ENCODE data around the gene RAB7A. TPM values are rescaled to one million over a fixed set of nuclear protein-coding genes. Genes with fewer than 3 reads are reported as not detected.

The RAB7A gene
- polyA plus RNA-seq, 3 donors = 291 to 332 (median 299) TPM

DNA sequence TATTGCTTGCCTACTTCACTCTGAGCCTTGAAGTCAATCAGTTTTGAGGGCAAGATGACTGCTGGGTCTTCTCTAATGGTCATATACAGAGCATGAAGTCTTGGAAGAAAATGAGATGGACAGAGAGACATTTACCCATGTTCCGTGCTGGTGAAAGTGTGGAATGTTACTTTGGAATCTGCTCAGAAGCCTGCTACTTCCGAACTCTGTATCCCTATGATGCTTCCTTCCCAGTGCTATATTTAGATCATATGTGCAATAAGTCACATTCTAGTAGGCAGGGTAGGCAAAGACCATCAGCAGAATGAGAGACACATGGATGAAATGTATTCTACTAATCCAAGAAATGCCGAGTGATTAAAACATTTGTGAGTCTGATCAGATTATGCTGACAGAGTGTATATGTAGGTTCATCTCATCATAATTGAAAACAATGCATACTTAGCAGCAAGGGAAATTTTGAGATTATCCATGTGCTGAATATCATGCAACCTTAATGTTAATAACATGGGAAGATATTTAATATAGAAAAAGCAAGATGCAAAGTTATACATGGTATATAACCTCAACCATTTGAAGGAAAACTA lies 60.5 kb downstream of the RAB7A start:
- DNase-seq (ENCODE audit: low read depth in 3 of 3, low spot score in 2 of 3) = no peak

DNA sequence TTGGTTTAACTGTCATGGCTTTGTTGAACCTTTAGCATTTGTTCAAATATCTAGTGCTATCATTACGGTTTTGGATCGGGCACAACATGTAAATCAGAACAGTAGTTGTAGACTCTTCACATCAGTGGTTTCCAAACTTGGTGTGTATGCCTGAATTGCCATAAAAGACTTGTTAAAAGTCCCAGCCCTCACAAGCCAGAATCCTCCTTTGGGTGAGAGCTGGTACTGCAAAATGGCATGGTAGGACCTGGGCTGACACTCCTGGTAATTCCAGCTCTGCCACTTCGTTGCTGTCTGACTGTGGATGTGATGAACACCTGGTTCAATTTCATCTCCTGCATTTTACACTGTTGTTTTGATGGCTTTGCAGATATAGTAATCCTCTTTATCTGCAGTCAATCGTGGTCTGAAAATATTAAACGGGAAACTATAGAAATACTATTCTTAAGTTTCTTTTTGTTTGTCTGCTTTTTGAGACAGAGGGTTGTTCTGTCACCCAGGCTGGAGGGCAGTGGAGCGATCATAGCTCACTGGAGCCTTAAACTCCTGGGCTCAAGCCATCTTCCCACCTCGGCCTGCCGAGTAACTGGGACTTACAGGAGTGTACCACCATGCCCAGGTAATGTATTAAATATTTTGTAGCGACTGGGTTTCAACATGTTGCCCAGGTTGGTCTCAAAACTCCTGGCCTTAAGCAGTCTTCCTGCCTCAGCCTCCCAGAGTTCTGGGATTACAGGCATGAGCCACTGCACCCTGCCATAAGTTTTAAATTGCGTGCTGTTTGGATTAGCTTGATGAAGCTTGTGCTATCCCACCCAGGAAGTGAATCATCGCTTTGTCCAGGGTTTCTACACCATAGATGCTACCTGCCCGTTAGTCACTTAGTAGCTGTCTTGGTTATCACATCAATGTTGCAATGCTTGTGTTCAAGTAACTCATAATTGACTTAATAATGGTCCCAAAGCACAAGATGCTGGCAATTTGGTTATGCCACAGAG lies 61.6 kb downstream of the RAB7A start:
- DNase-seq (ENCODE audit: low read depth in 3 of 3, low spot score in 2 of 3) = no peak

DNA sequence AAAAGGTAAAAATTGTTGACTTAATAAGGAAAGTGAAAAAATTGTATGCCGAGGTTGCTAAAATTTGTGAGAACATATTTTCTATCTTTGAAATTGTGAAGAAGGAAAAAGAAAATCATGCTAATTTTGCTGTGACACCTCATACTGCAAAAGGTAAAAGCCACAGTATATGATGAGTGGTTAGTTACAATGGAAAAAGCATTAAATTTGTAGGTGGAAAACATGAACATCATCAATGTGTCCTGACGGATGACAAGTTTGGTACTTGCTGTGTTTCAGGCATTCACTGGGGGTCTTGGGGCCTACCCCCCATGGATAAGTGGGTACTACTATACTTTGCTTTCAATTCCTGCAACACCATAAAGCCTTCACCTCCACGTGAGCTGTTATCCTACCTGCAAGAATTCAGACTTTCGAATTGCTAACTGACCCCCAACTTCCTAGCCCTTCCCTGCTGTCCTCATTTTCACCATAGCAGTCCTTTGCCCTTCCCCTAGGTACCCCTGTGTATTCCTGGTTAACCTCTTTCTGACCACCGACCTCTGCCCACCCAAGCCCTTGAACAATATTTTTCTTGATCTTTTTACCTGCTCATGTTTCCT lies 62.4 kb downstream of the RAB7A start:
- no peak for DNase-seq (ENCODE audit: low read depth in 3 of 3, low spot score in 2 of 3)

DNA sequence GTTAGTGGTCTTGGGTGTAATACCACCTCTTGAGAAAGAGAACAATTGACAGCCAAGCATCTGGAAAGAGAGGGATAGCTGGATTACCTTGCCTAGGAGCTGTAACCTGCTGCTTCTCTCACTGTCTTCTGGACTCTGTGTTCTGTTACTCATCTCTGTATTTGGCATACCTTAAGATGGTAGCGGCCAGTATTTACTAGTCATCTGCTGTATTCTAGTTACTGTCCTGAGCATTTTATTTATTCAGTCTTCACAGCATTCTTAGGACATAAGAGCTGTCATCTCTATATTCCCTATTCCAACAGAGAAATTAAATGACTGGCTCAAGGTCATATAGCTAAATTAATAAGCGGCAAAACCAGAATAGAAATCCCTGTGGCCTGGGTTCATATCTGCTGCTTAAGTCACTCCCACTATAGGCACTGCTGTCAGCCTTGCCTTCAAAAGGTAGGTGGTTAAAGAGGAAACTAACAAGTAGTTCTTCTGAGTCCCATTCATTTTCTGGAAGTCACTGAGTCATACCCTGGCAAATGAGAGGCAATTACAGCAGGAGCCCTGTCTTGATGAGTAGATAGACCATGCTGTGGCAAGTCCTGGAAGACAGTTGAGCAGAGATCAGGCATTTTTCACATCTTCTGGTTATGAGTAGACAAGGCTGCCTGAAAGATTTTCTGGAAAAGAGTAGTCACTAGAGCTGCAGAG lies 68.2 kb downstream of the RAB7A start:
- DNase-seq (ENCODE audit: low read depth in 3 of 3, low spot score in 2 of 3) = no peak

DNA sequence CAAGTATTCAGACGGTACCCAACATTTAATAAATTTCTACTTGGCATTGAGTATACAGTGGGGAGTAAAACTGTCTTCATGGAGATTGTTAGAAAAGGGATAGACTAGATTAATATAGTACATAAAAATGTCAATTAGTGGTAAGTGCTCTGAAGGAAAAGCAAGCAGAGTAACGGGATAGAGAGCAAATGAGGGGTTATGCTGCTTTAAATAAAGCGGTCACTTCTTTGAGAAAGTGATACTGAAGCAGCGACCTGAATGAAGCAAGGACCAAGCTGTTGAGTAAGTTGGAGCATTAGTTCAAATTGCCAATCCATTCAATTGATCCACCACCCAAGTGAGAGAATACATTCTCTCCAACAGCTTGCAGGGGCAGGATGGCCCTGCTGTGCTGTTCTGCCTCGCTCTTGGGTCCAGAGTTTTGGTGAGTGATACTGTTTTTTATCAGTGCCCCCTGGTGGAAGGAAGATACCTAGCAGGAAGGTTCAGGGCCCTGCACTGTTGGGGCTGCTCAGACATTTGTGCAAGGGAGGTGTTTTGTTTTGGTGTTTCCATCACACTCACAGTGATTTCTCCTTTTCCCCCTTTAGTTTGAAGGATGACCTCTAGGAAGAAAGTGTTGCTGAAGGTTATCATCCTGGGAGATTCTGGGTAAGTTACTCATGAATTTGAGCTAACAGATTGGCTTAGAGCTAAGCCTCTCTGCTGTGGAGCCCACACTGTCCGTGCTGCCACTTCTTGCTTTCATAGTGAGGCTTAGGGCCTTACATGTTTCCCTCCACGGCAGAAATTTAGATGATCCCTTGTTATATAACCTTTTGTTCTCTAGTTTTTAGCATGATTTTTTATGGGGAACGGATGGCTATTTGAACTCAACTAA lies 69.0 kb downstream of the RAB7A start:
- DNase-seq (ENCODE audit: low read depth in 3 of 3, low spot score in 2 of 3) = peak in 2 of 3 donors; percentile 41 to 47

DNA sequence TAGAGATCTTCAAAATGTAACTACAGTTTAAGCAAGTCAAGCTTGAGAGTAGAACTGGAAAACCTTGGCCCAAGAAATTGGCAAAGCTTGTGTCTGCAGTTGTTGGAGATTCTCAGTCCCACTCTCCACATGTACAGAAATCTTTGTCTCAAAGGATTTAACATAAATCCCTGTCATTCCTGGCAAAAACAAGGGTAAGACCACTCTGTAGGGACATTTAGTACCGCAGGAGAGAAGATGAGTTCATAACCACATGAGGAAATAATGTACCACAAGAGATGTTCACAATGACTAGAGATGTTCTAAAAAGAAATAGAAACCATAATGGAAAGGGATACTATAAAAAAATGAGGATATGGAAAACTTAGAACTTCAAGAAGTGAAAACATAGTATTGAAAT lies 73.7 kb downstream of the RAB7A start:
- no peak for DNase-seq (ENCODE audit: low read depth in 3 of 3, low spot score in 2 of 3)

DNA sequence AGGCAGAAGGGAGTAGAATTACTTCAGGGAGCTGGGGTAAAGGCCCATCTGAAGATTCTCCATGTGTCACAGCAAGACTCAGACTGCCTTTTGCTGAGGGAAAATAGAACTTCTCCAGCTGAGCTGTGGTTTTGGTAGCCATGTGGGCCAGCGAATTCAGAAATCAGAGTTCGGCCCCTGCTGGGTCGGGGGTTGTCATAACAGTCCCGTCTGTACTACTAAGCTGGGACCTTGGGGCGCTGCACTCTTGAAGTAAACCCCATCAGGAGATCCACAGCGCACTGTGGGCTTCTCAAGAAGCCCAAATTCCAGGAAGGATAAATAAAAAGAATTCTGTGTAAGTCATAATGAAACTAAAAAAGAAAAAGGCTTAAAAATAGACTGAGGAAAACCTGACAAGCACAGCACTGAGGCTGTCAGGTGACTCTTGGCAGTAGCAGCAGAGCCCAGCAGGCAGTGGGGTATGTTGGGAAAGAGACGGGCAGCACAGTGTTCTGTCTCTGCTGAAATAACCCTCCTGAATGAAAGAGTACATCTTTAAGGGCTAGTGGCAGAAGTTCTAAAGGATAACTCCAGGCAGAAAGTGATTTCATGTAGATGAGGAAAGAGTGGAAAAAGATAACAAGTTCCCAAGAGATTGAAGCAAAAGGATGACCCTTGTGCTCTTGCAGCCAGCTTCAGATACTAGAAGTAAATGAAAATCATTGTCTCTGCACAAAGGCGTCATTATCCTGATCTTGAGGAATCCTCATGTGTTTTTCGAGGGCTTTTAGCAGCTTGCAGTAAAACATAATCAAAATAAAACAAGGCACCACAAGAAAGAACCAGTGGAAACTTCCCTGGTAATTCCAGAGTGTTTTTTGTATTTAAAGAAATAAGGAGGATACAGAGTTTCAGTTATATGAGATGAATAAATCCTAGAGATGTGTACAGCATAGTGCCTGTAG lies 74.5 kb downstream of the RAB7A start:
- no peak for DNase-seq (ENCODE audit: low read depth in 3 of 3, low spot score in 2 of 3)

DNA sequence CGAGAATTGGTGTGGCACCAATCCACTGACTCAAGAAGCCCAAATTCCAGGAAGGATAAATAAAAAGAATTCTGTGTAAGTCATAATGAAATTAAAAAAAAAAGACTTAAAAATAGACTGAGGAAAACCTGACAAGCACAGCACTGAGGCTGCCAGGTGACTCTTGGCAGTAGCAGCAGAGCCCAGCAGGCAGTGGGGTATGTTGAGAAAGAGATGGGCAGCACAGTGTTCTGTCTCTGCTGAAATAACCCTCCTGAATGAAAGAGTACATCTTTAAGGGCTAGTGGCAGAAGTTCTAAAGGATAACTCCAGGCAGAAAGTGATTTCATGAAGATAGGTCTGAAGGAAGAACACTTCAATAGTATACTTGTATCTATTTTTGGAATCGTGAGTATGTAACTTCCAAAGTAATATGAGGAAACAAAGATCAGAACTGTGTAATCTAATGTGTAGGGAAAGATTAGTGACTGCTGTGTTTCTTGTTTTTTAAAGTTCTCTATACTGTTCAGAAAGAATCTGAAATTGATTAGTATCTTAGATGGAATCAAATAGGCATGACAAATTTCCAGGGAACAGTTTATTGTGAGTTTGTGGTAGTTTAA lies 75.9 kb downstream of the RAB7A start:
- no peak for DNase-seq (ENCODE audit: low read depth in 3 of 3, low spot score in 2 of 3)

DNA sequence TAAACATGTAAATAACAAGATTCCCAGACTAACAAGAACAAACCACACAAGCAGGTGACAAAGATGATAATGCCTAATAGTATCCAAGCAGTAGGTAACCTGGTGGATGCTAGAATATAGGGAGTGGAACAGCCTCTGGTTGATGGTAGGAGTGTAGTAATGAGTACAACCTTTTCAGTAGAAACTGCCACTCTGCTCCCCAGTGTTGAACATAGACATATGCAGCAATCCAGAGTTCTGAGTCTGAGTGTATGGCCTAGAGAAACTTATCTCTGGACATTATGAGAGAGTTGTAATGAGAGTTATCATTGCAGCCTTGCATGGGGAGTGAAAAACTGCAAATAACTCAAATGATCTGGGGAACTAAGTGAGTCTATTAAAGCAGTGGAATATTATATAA lies 77.3 kb downstream of the RAB7A start:
- DNase-seq (ENCODE audit: low read depth in 3 of 3, low spot score in 2 of 3) = no peak

DNA sequence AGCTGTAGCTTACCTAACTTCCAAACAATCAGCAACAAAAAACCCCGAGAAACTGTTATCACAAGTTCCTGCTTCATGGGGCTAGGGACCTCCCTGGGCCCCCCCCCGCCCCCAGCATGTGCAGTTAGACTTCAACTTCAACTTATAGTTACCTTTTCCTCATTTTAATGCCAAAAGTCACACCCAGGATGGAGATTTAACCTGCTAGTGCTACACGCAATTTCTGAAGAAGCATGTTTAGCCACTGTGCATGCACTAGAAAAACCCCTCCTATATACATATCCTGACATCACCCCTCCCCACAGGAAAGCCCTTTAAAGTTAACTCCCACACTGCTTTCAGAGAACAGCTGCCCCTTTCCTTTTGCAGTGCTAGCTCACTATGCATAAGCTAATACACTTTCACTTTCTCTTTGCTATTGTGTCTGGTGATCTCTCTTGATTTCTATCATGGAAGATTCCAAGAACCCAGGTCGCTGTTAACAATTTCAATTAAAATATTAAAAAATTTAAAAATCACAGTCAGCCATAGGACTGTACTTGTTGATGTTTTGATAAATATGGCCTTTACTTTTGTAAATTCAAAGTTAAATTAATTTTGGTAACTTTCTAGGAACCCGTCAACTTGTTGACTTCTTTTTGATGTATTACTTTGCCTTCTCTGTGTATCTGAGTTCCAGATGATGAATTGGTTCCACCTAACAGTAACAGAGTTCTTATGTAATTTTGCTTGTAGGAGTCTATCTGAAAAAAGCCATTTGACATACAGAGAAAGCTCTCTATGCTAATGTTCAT lies 78.2 kb downstream of the RAB7A start:
- DNase-seq (ENCODE audit: low read depth in 3 of 3, low spot score in 2 of 3) = peak in 1 of 3 donors; percentile 57

DNA sequence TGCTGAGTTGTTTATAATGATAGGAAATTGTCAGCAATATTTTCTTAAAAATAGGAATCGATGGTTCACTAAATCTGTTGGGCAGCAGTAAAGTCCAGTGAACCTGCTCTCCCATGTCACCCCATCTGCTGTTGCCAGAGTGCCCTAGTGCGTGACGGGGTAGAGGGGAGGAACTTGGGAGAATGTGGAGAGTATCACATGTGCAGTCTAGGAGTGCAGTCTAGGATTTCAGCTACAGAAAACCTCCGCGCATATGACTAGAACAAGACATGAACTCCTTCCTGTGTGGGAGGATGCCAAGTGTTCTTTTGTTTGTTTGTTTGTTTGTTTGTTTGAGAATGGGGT lies 78.8 kb downstream of the RAB7A start:
- DNase-seq (ENCODE audit: low read depth in 3 of 3, low spot score in 2 of 3) = peak in 2 of 3 donors; percentile 54 to 60

DNA sequence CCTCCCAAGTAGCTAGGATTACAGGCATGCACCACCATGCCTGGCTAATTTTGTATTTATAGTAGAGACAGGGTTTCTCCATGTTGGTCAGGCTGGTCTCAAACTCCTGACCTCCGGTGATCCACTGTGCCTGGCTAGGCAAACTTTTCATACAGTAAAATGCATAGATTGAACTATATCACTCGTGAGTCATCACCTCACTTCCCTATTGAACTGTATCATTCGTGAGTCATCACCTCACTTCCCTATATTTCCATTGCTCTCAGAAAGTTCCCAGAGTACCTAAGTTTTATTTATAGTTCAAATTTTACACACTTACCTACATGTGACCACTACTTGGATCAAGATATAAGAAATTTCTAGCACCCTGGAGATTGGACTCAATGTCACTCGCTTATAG lies 79.8 kb downstream of the RAB7A start:
- DNase-seq (ENCODE audit: low read depth in 3 of 3, low spot score in 2 of 3) = no peak

DNA sequence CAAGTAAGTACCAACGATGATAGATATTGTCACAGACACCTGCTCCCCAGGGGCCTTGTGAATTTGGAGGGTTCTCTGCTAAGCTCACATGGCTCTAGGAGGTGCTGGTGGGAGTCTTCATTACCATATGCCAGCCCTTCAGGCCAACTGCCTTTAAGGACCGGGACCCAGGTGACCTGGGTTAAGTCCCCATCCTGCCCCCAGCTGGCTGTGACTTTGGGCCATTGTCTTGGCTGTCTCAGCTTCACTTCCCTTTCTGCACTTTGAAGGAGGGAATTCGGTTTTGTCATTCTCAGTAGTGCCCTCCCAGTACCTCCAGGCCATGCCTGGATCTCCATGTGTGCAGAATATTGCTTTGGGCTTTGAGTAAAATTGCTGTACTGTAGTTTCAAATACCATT lies 80.6 kb downstream of the RAB7A start:
- no peak for DNase-seq (ENCODE audit: low read depth in 3 of 3, low spot score in 2 of 3)

DNA sequence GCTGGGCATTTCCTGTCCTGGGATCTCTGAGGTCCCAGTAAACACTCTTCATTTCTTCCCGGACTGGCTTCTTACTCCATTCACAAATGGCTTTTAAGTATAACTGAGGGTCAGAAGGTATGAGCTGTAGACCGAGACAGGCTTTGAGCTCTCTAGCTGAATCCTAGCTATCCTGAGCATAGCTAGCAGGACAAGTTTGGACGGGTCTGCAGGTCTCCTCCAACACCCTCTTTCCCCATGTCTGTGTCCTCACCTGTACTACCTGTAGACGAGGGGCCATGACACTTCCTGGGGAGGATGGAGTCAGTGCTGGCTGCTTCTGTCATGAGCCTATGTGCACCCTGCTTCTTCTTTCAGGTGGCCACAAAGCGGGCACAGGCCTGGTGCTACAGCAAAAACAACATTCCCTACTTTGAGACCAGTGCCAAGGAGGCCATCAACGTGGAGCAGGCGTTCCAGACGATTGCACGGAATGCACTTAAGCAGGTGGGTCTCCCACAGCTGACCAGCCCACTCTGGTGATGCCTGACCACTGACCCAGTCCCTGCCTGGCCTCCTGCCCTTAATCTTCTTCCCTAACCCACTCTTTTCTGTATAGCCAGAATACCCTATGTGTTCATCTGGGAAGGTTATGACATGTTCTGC lies 81.3 kb downstream of the RAB7A start:
- no peak for DNase-seq (ENCODE audit: low read depth in 3 of 3, low spot score in 2 of 3)

DNA sequence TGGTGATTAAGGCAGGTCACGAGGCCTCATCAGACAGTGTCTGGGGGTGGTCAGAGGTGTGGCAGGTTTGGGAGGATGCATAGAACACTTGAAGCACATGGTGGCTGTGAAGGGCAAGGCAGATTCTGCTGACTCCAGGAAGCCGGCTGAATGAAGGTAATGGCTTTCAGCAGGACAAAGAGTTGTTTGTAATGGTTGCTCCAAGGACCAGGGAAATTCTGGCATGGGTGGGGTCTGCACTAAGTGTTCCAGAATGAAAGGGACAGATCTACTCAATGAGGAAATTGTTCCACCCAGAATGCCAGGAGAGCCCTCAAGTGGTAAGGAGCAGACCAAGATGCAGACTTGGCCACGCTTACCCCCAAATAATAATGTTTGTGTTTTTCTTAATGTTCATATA lies 82.7 kb downstream of the RAB7A start:
- DNase-seq (ENCODE audit: low read depth in 3 of 3, low spot score in 2 of 3) = no peak

DNA sequence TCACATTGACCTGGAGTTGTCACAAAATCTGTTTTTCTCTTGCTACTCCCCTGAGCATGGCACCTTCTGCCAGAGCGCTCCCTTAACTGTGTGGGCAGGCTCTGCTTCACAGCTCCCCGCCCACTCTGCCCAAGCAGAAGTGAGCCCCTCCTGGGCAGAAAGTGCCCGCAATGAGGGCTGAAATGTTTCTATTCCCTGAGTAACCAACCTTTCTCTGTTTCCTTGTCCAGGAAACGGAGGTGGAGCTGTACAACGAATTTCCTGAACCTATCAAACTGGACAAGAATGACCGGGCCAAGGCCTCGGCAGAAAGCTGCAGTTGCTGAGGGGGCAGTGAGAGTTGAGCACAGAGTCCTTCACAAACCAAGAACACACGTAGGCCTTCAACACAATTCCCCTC lies 87.1 kb downstream of the RAB7A start:
- no peak for DNase-seq (ENCODE audit: low read depth in 3 of 3, low spot score in 2 of 3)

DNA sequence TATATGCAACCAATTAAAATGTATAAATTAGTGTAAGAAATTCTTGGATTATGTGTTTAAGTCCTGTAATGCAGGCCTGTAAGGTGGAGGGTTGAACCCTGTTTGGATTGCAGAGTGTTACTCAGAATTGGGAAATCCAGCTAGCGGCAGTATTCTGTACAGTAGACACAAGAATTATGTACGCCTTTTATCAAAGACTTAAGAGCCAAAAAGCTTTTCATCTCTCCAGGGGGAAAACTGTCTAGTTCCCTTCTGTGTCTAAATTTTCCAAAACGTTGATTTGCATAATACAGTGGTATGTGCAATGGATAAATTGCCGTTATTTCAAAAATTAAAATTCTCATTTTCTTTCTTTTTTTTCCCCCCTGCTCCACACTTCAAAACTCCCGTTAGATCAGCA lies 88.1 kb downstream of the RAB7A start:
- DNase-seq (ENCODE audit: low read depth in 3 of 3, low spot score in 2 of 3) = no peak
